GM21360 (cell line): Measurements from ENCODE around the gene ACSF2.

Source experiments
- ATAC-seq: cut with Tn5 transposase; IDR thresholded peaks from one replicate; pipeline ENCODE4 v1.9.1; 2021; ENCODE audit warnings: mild to moderate bottlenecking, moderate library complexity; ENCODE audit not compliant: unreplicated experiment

ACSF2 gene

DNA sequence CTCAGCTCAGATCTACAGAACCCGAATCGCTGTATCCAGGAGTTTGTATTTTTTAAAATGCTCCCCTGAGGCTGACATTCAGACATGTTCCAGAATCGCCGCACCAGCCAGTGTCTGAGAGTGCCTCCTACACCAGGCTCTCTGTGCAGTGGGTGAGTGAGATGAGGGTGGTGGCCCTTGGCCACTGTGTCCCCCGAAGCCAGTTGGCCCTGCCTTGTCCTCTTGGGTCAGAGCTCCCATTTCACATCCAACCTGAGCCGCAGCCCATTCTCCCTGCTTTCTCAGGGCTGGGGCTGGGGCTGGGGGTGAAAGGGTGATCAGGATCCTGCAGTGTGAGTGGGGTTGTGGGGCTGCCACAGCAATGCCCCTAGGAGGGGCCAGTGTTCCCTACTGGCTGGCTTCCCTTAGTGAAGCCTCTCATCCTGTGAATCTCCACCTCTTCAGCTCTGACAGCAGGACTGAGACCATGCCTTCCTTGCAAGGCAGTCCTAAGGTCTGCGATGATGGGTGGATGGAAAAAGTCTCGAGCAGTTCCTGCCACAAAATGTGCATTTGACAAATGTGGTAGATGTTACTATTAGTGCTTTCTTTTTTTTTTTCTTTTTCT is 69.3 kb downstream of the ACSF2 start:
- no peak for ATAC-seq

DNA sequence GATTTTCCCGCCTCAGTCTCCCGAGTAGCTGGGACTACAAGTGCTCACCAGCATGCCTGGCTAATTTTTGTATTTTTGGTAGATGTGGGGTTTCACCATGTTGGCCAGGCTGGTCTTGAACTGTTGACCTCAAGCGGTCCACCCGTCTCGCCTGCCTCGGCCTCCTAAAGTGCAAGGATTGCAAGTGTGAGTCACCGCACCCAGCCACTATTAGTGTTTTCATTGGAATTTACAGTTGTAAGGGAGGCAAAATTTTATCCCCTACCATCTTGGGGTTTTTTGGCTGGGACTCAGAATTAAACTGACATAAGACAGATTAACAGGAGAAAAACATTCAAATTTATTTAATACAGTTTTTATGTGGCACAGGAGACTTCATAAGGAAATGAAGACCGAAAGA is 69.9 kb downstream of the ACSF2 start:
- no peak for ATAC-seq

DNA sequence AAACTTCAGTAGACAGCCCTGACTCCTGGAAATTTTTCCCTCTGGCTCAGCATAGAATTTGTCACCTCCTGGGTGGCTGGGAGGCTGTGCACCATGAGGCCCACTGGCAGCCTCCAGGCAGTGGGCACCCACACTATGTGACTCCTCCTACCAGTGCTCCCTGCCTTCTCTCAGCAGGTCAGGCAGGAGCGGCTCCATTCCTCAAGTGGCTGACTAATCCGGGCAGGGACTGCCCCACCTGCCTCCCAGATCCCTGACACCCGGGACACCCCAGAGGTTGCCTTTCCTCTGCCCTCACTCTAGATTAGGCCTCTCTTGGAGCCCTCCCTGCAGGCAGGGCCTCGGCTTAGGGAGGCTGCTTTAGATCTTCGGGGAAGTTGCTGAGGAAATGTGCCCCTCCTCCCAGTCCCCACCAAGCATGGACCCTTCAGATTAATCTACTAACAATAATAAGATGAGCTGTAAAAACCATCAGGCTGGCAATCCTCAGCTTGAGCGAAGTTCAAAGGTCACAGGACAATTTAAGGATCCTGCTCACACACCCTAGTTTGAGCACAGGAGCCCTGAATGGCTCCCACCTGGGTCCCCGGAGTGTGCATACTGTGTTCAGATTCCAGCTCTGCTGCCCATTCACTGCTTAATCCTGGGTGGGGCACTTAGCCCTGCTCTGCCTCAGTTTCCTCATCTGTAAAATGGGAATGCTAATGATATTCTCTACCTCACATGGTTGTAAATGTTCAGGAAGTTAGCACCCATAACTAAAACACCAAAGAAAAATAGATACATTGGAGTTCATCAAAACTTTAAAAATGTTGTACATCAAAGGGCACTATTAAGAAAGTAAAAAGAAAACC is 72.2 kb downstream of the ACSF2 start:
- ATAC-seq: no peak

DNA sequence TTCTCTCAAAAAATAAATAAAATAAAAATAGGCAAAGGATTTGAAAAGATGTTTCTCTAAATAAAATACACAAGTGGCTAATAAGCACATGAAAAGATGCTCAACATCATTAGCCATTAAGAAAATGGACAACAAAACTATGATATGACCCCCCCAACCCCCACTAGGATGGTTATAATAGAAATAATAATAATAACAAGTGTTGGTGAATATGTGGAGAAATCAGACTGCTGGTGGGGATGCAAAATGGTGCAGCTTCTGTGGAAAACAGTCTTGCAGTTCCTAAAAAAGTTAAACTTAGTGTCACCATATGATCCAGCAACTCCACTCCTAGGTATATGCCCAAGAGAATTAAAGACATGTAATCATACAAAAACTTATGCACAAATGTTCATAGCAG is 73.3 kb downstream of the ACSF2 start:
- no peak for ATAC-seq

DNA sequence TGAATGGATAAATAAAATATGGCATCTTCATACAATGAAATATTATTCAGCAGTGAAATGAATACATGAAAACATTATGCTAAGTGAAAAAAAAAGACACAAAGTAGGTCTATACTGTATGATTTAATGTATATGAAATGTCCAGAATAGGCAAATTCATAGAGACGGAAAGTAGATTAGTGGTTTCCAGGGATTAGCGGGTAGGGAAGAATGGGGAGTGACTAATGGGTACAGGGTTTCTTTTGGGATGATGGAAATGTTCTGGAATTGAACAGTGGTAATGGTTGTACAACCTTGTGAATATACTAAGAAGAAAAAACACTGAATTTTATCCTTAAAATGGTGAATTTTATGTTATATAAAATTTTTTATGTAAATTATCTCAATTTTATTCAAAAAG is 73.7 kb downstream of the ACSF2 start:
- no peak for ATAC-seq

DNA sequence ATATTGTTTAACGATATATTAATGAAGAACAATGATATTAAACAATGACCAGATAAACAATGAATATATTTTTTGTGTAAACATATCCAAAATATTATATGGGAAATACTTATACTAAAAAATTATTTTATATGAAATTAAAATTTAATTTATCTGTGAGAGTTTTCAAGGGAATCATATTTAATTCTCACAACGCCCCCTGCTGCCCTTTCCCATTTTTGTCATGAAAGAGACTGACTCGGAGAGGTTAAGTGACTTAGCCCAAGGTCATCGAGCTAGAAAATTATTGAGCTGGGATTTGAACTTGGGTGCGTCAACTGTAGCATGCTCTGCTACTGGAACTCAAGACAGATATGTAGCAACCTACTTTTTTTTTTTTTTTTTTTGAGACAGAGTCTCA is 75.0 kb downstream of the ACSF2 start:
- ATAC-seq: no peak

DNA sequence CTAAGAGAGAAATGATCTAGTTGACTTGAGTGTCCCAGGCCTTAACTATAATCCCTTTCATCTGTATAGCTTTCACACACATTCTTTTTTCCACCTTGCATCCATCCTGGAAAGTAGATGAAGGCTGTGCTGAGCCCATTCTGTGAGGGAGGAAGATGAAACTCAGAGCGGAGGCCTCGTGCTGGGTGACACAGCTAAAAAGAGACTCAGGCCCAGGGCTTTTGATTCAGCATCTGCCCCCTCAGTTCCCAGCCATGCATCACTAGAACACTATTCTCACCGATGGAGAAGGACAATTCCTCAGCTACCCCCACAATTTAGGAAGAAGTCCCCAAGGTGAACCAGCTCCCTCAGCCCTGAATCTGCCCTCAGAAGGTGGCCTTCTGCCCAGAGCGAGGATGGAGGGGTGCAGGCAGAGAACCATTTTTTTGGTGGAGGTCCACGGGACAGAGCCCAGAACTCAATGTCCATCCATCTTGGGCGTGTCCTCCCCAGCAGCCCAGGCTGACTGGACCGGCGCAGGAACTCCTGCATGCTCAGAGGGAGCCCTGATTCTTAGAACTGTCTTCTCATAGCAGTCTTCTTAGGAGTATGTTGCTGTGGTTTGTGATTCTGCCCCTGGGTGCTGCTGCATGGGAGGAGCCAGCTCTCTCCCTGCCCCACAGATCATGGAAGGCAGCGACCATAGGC is 76.4 kb downstream of the ACSF2 start:
- no peak for ATAC-seq

DNA sequence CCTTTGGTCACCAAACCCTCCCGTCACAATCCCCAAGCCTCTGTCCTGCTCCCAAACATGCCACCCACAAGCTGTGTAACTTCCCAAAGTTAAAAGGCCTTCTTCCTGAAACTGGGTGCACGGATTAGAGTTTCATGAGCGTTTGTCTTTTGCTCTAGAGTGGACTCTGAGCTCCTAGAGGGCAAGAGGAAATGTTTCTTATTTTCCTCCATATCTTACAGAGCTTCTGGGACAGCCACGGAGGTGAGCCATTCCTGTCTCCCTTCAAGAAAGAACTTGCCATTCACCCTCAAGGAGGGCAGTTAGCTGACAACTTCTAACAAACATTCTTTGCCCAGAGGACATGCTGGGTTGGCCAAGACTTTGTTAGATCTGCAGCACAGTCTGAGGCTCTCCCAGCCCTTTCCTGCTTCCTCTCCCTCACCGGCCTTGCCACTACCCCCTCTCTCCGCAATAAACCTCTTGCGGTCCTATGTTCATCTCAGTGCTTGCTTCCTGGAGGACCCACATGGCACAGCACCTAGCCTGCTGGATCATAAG is 79.6 kb downstream of the ACSF2 start:
- no peak for ATAC-seq

DNA sequence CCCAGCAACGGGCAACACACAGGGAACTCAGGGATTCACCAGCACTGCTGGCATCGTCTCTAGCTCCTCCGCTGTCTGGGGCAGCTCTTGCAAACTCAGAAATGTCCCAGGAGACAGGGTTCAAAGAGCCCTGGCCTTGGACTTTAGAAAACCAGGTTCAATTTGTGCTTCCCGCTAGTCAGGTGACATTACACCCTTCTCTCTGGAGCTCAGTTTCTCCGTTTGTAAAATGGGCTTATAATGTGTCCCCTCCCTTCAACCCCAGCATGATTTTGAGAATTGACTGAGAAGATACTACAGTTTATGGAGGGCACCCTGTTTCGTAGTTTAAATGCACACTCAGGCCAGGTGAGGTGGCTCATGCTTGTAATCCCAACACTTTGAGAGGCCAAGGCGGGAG is 80.3 kb downstream of the ACSF2 start:
- ATAC-seq: no peak

DNA sequence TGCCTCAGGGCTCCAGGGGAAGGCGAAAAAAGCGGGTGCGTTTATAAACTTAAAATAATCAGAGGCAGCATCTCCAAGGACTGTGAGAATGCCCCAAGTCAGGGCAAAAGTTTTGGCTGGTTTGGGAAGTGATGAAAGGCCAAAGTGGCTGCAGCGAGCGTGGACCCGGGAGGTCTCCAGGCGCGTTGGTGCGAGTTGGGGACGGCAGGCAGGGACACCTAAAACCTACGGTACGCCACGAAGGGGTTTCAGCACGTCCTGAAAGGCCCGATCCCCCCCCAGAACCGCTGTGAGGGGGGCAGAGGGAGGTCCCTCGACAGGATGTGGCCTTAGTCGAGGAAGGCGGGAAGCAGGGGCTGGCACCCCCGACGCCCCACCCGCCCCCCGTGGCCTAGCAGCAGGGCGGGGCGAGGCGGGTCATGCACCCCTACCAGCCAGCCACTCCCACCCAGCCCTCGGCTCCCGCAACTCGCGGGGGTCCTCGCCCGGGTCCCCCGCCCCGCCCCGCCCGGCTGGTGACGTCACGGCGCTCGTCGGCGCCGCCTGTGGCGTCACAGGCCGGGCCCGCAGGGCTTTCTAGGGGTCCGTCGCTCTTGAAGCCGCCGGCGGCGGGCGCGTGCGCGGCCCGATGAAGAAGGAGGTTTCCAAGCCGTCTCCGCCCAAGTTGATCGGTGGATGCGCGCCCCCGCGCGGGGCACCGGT is 82.0 kb downstream of the ACSF2 start, which contains the start of gene MYCBPAP:
TSS of gene MYCBPAP (plus strand) at position 569 of the 702 bp plus-strand sequence. CDS start 236 bp downstream, outside the sequence.
- ATAC-seq: no peak

DNA sequence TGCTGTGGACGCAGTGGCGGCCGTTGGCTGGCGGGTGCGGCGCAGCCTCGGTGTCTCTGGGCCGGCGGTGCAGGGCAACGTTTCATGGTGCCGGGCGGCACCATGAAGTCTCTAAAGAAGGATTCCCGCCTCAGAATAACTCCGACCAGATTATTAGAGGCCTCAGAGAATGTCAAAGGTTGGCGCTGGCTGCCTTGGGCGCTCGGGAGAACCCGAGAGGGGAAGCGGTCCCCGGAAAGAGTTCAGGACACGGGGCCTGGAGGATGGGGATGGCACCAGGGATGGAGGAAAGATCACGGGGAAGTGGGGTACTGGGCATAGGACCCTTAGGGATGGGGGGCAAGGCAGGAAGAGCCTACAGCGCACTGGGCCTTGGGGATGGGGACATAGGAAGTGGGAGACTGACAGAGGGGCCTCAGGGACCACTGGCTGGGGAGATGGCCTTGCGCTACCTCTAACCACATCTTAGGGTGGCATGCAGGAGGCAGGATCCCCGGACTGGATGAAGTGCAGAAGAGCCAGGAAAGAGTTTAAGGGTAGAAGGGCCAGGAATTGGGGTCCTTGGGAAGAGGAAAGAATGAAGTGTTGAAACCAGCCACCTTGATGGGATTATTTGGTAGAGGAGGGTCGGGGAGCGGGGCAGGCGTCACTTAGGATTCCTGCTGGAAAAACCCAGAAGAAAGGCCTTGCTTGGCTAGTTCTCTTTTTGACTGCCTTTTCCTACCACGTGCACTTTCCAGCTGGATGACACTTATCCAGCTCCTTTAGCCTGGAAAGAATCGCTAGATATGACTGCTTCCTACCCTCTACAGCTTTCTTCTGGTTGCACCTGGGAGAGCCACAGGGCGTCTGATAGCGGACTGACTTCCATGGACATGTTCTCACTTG is 82.8 kb downstream of the ACSF2 start:
- ATAC-seq: no peak

DNA sequence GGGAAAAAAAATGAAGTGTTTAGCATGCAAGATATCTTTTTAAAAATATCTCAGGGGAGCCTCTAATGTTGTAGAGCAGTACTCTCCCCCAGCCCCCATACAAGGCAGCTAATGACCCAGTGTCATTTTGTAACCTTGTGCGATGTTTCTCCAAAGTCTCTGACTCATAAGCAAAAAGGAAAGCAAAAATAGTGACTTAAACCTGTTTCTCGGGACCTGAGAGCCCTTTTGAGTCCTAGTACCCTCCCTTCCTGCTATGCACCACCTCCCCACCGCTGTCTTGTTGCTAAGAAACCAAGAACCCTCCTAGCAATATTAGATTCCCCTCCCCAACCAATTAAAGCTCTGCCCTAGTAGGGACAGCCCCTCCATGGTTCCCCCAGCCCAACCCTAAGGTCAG is 85.0 kb downstream of the ACSF2 start:
- no peak for ATAC-seq

DNA sequence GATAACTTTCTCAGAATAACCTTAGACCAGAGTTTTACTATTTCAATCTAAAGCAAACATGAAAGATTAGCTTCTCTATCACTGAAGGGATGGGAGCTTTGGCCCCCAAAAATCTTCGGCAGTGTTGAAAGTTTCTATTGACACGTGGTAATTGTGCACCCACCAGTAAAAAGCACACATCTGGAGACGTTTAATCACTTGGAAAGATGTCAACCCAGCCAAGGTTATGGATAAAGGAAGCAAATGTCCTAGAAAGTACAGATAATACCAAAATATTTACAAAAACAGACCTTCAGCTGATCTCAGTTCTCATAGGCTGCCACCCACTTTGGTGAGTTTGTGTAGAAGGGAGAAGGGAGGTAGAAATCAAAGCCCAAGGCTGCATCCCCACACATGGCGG is 87.5 kb downstream of the ACSF2 start:
- no peak for ATAC-seq

DNA sequence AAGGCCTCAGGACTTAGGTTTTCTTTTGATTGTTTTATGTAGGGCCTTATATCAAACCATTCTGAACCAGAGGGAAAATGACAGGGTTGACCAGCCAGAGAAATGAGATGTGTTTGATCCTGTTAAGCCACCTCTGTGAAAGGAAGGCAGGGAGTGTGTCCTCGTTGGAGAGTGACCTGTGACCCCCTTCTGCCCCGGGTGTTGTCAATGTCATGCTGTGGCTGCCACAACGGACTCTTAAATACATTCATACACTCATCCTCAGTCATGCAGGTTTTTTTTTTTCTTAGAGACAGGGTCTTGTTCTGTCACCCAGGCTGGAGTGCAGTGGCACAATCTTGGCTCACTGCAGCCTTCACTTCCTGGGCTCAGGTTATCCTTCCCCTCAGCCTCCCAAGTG is 88.4 kb downstream of the ACSF2 start:
- ATAC-seq: no peak

DNA sequence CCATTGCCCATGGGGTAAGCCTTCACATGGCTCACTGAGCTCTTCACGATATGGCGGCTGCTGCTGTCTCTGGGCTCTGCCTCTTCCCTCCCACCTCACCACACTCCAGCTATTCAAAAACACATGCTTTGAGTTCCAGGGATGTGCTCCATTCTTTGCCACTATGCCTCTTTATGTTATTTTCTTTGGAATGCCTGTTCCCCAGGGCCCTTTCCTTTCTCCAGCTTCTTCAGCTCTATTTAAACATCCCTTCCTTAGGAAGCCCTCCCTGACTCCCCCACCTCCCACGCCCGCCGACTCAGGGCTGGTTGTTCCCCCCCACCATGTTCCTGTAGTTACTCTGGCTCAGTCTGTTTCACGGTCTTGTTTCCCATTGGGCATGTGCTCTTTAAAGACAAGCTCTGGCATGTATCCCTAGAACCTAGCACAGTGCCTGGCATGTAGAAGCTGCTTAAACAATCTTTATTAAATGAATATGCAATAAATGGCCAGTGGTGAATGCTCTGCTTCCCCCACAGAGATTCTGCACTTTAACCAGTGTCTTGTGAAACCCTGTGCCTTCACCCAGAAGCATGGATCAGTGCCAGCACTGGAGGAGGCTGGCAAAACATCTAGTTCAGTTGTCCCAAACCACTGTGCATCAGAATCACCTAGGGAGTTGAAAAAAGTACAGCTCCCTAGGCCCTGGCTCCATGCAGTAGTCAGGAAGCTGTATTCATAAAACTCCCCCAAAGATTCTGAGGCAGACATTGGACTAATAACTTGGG is 89.1 kb downstream of the ACSF2 start:
- no peak for ATAC-seq

DNA sequence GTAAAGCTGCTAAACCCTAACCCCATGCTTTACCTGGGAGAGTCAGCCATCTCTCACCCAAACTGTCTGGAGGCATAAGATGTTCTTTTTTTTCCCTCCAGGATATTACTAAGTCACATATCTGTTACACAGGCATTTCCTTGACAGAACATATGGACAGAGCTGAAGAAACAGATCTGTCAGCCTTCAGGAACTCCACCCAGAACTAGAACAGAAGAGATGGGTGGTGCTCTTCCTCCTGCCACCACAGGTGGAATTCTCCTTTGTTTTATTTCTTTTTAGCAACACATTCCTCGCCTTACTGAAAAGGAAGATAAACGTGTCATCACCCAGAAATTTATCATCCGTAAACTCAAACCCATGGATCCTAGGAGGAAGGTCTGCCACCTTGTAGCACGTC is 91.0 kb downstream of the ACSF2 start:
- ATAC-seq: no peak

DNA sequence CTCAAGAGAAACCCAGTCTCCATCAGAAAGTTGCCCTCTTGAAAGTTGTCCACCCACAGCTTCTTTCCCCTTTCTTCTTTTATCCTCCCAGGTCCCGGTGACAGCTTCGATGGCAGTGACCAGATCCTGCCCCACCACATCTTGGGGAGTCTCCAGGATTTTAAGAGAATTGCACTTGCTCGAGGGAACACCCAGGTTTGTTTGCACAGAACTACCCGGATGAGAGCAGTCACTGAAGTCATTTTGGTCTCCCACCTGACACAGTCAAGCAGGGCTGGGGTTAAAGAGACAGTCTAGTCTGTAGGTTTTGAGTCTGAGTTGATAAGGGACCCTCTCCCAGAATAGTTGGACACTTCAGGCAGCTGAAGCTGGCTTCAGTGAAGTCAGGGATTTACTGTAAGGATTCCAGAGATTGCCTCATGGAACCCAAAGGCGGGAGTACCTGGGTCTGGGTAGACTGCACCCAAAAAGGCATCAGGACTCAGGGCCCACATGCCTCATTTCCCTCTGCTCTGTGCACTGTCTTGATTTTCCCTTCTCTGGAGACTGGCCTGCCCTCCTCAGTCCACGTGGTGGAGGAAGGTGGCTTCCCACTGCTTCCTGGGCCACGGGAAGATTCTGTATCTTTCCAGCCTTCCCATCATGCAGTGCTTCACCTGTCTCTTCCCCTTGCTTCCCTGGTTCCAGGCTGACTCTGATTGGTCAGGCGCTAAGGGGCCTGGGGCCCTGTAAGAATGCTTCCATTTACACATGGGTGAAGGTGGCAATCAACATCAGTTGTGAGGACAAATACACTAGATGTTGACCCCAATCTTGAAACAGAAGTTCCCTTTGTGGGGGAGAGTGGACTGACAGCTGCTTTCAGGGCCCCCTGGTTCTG is 91.7 kb downstream of the ACSF2 start:
- no peak for ATAC-seq

DNA sequence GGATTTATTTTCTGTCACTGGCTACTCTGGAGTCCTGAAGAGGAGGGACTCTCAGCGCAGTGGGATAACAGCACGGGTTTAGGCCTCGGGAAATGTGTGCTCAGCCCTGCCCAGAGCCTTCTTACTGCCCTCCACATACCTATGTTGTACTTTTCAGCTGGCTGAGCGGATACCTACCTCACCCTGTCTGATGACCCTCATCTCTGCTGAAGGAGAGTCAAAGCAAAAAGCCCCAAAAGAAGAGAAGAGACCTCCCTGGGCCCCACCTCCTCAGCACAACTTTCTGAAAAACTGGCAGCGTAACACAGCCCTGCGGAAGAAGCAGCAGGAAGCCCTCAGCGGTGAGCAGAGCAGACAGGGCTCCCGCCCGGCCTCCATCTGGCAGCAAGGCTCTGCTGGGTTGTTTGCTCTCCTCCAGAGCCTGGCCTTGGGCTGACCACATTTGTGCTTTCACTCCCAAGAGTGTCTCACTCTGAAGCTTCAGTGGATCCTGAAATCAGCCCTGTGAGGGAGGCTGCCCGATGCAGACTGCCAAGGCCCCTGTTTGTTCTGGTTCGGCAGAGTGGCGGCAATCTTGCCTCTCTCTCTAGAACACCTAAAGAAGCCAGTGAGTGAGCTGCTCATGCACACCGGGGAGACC is 92.5 kb downstream of the ACSF2 start:
- no peak for ATAC-seq
